Mucosa of rectum (tissue), 2 donors: ENCODE measurements around the gene SHISA7.
A peak's percentile ranks its signal among the peaks of the same experiment; 100 is the strongest.

ENCODE experiments used
- H3K27ac ChIP-seq, 2 donors: one replicate each; pipeline ENCODE4 v1.7.0; 2013; ENCODE audit warnings: inconsistent platforms in 2 of 2, low read depth in 2 of 2, low read length in 2 of 2
- H3K27me3 ChIP-seq, 2 donors: one replicate each; pipeline ENCODE4 v1.7.0; 2013; ENCODE audit warnings: low read length in 2 of 2; ENCODE audit not compliant: control insufficient read depth in 2 of 2, insufficient read depth in 2 of 2
- H3K36me3 ChIP-seq, 2 donors: one replicate each; pipeline ENCODE4 v1.7.0; 2013; ENCODE audit warnings: low read length in 2 of 2; ENCODE audit not compliant: control insufficient read depth in 2 of 2, insufficient read depth in 2 of 2
- H3K4me1 ChIP-seq, 2 donors: one replicate each; pipeline ENCODE4 v1.7.0; 2013; ENCODE audit warnings: low read length in 2 of 2, mild to moderate bottlenecking in 1 of 2; ENCODE audit not compliant: control insufficient read depth in 2 of 2, insufficient read depth in 2 of 2
- H3K4me3 ChIP-seq, 2 donors: one replicate each; pipeline ENCODE4 v1.7.0; 2013; ENCODE audit warnings: low read length in 2 of 2
- H3K9ac ChIP-seq, 2 donors: one replicate each; pipeline ENCODE4 v1.7.0; 2013; ENCODE audit warnings: low read length in 2 of 2, low read depth in 1 of 2, mild to moderate bottlenecking in 1 of 2
- H3K9me3 ChIP-seq, 2 donors: one replicate each; pipeline ENCODE4 v1.7.0; 2013; ENCODE audit warnings: low read length in 2 of 2; ENCODE audit not compliant: control insufficient read depth in 2 of 2
- donor health status: healthy.
- donor health status: Normal muscosa, but diverticular disease.

Gene SHISA7

GRCh38 chr19:55486971-55487923 is 44.1 kb upstream of the SHISA7 start:
- Histone ChIP-seq H3K9me3 (no peaks in the 10 kb centered on the region), H3K9ac (peak overlapping the region; percentile 14 to 23), H3K4me3 (no peak overlapping the region), H3K4me1 (peaks cover 9 to 20% of the 10 kb centered on the region in 2 donors), H3K36me3 (no peaks in the 10 kb centered on the region), H3K27me3 (peaks cover 3 to 5% of the 10 kb centered on the region in 2 donors), H3K27ac (peak overlapping the region; percentile 48 to 64)

- Histone ChIP-seq H3K9ac (no peak overlapping the region), H3K9me3 (no peaks in the 10 kb centered on the region), H3K36me3 (no peaks in the 10 kb centered on the region), H3K27me3 (peaks cover 0 to 4% of the 10 kb centered on the region in 2 donors), H3K4me1 (peaks cover 9 to 19% of the 10 kb centered on the region in 2 donors), H3K27ac (peak overlapping the region; percentile 48 to 64), H3K4me3 (no peak overlapping the region)
Measured at GRCh38 chr19:55486043-55486970, 43.2 kb upstream of the SHISA7 start.

- Histone ChIP-seq H3K4me3 (peak overlapping the region; percentile 62 to 65), H3K9me3 (no peaks in the 10 kb centered on the region), H3K27me3 (no peaks in the 10 kb centered on the region), H3K4me1 (peaks cover 9 to 17% of the 10 kb centered on the region in 2 donors), H3K27ac (peak overlapping the region; percentile 65 to 74), H3K36me3 (no peaks in the 10 kb centered on the region), H3K9ac (peak overlapping the region in 1 of 2 donors; percentile 33)
Measured at GRCh38 chr19:55485439-55486011, 42.4 kb upstream of the SHISA7 start.

DNA sequence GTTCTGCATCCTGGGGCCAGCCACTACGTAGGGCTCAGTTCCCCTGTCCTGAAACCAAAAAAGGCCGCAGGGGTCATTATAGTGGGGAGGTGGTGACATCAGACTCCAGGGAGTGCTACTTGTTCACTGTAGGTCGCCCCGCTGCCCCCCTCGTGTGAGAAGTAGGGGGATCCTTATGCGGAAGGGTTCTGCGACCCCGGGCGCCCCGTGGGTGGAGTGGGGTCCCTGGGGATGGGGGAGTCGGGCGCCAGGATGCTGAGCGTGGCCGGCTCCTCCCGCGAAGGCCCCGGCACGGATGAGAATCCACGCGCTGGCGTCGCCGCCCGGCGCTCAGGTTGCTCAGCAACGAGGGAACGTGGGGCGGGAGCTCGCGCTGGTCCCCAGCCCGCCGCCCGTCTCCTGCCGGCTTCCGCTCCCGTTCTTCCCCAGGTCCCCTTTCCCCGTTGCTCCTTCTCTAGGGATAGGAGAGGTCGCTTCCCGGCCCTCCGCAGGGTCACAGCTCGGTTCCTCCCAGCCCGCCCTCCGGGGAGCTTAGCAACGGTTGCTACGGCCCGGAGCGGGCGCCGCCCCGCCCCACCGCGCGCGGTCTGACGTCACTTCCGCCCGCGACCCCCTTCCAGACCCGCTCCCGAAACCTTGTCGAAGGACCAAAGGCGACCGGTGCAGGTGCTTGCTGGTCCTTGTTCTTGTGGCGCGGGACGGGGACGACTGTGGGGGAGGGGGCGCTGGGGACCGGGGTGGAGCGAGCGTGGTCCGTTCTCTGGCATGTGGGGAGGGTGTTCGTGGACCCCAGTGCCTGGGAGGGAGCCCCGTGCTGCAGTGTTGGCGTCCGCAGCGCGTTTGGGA is 41.7 kb upstream of the SHISA7 start, which contains the start of gene NAT14:
TSS of gene NAT14 (plus strand) at position 596 of the 846 bp plus-strand sequence. CDS start 521 bp downstream, outside the sequence.
- no peaks in the 10 kb centered on the region for H3K27me3 ChIP-seq
- peak within 1 kb of the TSS; percentile 62 to 65 for H3K4me3 ChIP-seq
- no peaks in the 10 kb centered on the region for H3K9me3 ChIP-seq
- no peaks in the 10 kb centered on the region for H3K36me3 ChIP-seq
- H3K27ac ChIP-seq: peak within 1 kb of the TSS; percentile 65 to 74
- peak within 1 kb of the TSS; percentile 32 to 37 for H3K9ac ChIP-seq
- H3K4me1 ChIP-seq: peaks cover 9 to 17% of the 10 kb centered on the region in 2 donors

GRCh38 chr19:55483706-55484592 is 40.8 kb upstream of the SHISA7 start:
- Histone ChIP-seq H3K4me1 (peaks cover 9 to 17% of the 10 kb centered on the region in 2 donors), H3K27ac (no peak overlapping the region), H3K27me3 (no peaks in the 10 kb centered on the region), H3K9me3 (no peaks in the 10 kb centered on the region), H3K4me3 (peak overlapping the region in 1 of 2 donors; percentile 65), H3K36me3 (no peaks in the 10 kb centered on the region), H3K9ac (no peak overlapping the region)

DNA sequence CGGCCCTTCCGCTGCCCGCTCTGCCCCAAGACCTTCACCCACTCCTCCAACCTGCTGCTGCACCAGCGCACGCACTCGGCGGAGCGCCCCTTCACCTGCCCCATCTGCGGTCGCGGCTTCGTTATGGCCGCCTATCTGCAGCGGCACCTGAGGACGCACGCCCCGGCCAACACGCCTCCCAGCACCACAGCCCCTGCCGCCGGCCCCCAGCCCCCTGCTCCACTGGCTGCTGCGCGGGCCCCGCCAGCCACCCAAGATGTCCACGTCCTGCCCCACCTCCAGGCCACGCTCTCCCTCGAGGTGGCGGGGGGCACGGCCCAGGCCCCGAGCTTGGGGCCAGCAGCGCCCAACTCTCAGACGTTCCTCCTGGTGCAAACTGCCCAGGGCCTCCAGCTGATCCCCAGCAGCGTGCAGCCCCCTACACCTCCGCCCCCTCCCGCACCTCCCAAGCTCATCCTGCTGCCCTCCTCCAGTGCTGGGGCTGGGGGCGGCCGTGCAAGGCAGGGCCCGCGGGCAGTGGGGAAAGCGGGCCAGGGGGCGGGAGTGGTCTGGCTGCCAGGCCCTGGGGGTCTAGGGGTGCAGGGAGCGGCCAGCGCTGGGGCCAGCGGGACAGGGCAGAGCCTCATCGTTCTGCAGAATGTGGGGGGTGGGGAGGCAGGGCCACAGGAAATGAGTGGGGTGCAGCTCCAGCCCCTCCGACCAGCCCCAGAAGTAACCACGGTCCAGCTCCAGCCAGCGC is 40.0 kb upstream of the SHISA7 start:
- Histone ChIP-seq H3K4me1 (peaks cover 9 to 17% of the 10 kb centered on the region in 2 donors), H3K4me3 (no peak overlapping the region), H3K9ac (no peak overlapping the region), H3K27me3 (no peaks in the 10 kb centered on the region), H3K36me3 (no peaks in the 10 kb centered on the region), H3K27ac (no peak overlapping the region), H3K9me3 (no peaks in the 10 kb centered on the region)

DNA sequence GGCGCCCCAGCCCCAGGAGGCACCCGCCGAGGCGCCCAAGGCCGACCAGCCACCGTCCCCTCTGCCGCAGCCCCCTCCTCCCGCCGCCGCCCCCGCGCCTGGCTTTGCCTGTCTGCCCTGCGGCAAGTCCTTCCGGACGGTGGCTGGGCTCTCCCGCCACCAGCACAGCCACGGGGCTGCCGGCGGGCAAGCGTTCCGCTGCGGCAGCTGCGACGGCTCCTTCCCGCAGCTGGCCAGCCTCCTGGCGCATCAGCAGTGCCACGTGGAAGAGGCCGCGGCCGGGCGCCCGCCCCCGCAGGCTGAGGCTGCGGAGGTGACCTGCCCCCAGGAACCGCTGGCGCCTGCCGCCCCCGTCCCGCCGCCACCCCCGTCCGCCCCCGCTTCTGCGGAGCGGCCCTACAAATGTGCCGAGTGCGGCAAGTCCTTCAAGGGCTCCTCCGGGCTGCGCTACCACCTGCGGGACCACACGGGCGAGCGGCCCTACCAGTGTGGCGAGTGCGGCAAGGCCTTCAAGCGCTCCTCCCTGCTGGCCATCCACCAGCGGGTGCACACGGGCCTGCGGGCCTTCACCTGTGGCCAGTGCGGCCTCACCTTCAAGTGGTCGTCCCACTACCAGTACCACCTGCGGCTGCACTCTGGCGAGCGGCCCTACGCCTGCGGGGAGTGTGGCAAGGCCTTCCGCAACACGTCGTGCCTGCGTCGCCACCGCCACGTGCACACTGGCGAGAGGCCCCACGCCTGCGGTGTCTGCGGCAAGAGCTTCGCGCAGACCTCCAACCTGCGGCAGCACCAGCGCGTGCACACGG is 39.3 kb upstream of the SHISA7 start:
- Histone ChIP-seq H3K9me3 (no peaks in the 10 kb centered on the region), H3K36me3 (no peaks in the 10 kb centered on the region), H3K4me1 (peaks cover 9 to 20% of the 10 kb centered on the region in 2 donors), H3K4me3 (no peak overlapping the region), H3K27me3 (no peaks in the 10 kb centered on the region), H3K9ac (no peak overlapping the region), H3K27ac (no peak overlapping the region)

DNA sequence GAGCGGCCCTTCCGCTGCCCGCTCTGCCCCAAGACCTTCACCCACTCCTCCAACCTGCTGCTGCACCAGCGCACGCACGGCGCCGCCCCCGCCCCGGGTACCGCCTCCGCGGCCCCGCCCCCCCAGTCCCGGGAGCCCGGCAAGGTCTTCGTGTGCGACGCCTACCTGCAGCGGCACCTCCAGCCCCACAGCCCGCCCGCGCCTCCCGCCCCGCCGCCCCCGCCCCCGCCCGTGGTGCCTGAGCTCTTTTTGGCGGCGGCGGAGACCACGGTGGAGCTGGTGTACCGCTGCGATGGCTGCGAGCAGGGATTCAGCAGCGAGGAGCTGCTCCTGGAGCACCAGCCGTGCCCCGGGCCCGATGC is 38.7 kb upstream of the SHISA7 start:
- peaks cover 9 to 19% of the 10 kb centered on the region in 2 donors for H3K4me1 ChIP-seq
- no peaks in the 10 kb centered on the region for H3K9me3 ChIP-seq
- H3K27ac ChIP-seq: no peak overlapping the region
- H3K4me3 ChIP-seq: no peak overlapping the region
- no peaks in the 10 kb centered on the region for H3K27me3 ChIP-seq
- H3K9ac ChIP-seq: no peak overlapping the region
- no peaks in the 10 kb centered on the region for H3K36me3 ChIP-seq
